T follicular helper cell (primary cell): ENCODE data around the gene C3orf70.

Experiments
- DNase-seq: peaks from one replicate; pipeline ENCODE4 v3.0.0-alpha.2; 2020; ENCODE audit warnings: low read depth
- total RNA-seq, 2 experiments: gene quantifications; one replicate each; lab custom pipeline; 2026; lab: John Stamatoyannopoulos, UW

C3orf70 gene, protein sequence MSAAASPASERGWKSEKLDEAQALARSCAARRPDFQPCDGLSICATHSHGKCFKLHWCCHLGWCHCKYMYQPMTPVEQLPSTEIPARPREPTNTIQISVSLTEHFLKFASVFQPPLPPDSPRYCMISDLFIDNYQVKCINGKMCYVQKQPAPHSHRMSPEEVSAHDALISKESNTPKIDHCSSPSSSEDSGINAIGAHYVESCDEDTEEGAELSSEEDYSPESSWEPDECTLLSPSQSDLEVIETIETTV
- 0 reads per million in 2 experiments for total RNA-seq

DNA sequence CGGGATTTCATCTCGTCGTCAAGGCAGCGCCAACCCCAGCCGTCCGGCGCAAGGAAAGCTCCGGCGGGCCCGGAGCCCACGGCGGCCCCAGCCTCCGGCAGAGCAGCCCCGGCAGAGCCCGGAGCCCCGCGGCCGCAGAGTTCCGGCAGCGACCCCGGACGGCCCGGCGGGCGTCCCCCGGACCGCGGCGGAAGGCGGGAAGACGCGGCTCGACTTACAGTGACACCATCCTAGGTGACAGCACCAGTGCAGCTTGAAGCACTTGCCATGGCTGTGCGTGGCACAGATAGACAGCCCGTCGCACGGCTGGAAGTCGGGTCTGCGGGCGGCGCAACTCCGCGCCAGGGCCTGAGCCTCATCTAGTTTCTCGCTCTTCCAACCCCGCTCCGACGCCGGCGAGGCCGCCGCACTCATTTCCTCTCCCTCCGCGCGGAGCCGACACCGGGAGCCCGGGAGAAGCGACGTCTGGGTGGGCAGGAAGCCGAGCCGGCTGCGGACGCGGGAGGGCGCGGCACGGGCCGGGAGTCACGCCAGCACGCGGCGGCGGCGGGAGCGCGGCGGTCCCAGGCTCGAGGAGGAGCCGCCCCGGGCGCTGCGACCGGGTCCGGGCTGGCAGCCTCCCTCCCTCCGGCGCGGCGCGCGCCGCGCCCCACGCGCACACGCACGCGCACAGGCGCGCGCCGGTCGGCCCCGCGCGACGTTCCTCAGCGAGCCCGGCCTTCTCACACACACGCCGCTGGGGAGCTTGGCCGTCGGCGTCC lies at the start of gene C3orf70:
Gene C3orf70, minus strand, starts transcription at position 651 of the 761 bp plus-strand sequence. Its CDS starts 237 bp downstream, at position 414.
- no peak for DNase-seq

DNA sequence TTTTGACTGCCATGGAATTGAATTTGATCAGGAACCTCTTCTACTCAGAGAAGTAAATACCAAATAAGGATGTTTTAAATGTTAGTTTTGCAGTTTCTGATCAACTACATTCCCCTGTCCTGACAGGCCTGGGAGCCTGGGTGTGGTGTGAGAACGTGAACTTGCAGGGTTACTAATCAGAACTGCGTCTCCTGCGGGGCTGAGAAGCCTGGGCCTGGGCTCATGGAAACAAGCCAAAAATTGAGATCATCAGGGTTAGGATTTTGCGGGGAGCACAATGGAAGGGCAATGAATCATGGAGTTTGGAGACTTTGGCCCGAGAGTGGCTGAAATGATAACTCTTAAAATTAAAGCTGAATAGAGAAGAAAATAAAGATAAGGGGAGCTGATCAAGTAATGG lies 47.8 kb upstream of the C3orf70 start:
- DNase-seq: no peak

DNA sequence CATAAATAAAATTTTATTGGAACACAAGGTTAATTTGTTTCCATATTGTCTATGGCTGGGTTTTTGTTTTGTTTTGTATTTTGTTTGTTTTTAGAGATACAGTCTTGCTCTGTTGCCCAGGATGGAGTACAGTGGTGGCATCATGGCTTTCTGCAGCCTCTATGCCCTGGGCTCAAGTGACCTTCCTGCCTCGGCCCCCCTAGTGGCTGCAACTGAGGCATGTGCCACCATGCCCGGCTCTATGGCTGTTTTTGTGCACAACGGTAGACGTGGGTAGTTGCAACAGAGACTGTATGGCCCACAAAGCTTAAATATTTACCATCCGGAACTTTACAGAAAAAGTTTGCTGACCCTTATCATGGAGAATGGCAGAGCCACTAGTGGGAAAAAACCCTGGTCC lies 46.8 kb upstream of the C3orf70 start:
- DNase-seq: no peak

DNA sequence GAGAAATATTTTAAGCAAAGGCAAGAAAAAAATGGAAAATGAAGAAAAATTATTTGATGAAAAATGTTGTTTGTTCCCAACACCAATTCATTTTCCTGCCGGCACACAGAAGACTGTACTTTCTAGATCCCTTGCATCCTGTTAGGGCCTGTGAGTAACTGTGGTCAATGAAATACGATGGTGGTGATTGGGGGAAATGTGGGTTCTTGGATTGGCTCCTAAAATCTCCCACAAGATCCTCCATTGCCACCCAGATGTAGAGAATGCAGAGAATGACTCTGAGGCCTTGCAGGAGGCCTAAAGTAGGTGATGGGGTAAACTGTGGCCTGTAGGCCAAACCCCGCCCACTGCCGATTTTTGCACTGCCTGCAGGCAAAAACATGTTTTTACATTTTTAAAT lies 46.3 kb upstream of the C3orf70 start:
- DNase-seq: no peak

DNA sequence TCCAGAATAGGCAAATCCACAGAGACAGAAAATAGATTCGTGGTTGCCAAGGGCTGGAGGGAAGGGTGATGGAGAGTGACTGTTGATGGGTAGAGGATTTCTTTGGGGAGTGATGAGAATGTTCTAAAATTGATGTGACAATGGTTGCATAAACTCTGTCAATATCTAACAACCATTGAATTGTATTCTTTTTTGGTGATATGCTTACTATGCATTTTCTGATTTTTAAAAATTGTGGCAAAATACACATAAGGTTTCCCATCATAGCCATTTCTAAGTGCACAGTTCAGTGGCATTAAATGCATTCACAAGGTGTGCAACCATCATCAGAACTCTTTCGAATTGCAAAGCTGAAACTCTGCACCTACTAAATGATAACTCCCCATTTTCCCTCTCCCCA lies 44.2 kb upstream of the C3orf70 start:
- DNase-seq: no peak

DNA sequence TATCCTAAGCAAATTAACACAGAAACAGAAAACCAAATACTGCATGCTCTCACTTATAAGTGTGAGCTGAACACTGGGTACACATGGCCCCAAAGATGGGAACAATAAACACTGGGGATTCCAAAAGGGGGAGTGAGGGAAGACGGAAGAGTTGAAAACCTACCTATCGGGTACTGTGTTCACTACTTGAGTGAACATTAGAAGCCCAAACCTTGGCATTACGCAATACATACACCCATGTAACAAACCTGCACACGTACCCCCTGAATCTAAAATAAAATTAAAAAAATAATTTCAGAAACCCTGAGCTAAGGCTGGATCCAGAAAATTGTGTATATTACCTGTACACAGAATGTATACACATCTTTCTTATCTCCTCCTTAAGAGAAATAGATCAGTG lies 42.8 kb upstream of the C3orf70 start:
- no peak for DNase-seq

DNA sequence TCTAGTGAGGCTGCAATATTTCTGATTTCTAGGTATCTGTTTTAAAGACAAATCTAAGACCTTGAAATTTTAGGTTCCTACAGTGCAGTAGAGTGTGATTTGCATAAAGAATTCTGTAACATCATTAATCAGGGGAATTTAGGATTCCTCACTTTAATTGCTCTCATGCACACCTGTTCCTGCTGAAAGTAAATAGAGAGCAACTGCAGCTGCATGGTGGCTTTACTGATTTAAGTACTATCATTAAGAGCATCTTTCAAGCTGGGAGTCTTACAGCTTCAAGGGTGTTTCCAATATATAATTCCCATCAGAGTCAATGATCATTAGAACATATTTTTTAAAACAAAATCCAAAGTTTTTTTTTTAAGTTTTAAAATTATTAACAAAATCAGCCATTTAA lies 36.0 kb upstream of the C3orf70 start:
- no peak for DNase-seq

DNA sequence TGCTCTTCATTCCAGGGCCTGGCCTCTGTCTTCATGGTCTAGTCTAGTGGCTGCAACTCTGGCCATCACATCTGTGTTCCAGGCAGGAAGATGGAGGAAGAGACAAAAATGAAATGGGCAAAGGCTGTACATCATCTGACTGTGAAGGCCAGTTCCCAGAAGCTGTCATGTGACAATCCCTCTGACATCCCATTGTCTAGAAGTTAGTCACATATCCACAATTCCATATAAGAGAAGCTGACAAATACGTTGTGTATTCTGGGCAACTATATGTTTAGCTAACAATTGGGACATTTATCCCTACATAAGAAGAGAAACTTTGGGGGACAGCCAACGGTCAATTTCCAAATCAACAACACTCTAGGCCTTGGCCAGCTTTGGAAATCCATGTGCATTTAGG lies 34.5 kb upstream of the C3orf70 start:
- no peak for DNase-seq

DNA sequence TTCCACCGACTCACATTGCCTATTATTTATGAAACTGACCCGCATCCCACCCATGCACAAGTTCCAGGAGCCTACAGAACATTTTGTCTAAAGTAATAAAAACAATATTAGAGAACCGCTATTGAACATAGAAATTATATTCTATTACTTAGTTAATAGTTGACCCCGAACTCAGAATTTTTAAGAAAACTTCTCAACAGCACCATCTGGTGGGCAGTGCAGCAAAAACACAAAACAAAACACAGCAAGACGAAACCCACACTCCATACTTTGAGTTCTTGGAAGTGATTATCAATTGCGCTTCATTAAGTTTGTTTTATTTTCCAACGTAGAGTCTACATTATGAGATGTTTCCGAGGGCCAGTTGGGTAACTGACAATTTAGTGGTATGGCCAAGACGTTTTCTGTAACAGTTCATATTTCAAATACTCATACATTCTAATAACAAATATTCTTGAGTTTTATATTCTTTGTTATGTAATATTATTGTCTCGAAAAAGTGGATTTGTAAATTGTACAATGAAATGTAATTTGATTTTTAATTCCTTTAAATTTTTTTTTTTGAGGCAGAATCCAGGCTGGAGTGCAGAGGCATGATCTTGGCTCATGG lies 24.0 kb upstream of the C3orf70 start:
- DNase-seq: no peak

DNA sequence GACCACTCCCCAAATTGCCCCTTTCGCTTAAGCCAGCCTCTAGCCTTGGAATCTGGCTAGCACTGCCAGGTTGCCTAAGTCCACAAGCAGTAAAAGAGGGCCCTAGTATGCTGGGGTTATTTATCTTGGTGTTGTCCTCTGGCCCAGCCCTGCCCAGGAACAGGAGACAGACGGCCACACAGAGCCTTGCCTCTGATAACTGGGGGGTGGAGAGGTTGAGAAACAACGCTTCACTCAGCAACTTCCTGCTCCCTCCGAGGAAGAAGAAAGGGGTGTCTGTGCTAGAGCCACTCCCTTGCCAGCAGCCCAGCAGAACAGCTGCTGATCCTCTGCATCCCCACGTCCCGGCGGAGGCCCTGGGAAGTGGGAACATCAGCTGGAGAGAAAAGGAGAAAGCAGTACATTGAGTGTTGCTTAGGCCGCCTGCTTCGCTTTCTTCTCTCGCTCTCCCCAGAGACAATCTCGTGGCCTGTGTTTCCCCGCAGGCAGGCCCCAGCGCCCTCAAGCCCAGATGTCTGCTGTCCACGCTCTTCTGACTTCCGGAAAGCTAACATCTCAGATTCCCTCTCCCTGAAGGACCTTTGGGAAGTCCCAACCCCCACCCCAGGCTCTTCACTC lies 22.6 kb upstream of the C3orf70 start:
- no peak for DNase-seq

DNA sequence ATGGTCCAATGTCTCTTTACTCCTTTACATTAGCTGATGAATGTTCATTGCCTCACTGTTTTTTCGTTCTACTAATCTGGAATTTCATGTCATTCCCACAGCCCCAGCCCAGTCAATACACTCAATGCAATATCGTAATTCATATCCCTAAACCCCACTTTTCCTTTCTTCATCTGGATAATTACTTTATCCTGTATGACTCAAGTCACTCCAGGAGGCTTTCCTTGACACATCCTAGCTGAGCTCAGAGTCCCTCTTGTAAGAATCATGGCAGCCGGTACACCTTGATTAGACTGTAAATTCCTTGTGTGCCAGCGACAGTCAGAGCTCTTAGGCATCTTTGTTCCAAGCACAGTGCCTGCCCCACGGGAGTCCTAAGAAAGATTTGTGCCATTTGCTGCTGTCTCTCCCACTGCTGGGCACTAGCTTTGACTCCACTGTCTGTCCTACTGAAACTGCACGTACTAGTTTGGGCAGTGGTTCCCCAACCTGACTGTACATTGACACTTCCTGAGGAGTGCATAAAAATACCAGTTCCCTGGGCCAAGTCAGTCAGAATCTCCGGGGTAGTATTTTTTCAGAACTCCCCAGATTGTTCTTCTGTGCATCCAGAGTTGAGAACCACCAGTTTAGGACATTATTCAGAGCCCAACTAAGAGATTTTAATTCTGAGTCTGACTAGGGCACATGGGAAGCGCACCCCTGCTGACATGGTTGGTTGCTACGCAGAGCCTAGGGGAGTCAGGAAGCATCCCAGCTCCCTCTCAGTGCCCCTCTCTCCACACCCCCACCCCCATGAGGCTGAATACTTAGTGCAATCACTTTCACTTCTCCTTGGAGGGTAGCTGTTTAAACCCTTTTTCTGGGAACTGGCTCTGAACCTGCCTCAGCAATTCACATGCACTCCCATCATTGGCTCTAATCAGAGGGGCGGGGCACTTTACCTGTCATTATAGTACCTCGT lies 19.5 kb upstream of the C3orf70 start:
- no peak for DNase-seq

DNA sequence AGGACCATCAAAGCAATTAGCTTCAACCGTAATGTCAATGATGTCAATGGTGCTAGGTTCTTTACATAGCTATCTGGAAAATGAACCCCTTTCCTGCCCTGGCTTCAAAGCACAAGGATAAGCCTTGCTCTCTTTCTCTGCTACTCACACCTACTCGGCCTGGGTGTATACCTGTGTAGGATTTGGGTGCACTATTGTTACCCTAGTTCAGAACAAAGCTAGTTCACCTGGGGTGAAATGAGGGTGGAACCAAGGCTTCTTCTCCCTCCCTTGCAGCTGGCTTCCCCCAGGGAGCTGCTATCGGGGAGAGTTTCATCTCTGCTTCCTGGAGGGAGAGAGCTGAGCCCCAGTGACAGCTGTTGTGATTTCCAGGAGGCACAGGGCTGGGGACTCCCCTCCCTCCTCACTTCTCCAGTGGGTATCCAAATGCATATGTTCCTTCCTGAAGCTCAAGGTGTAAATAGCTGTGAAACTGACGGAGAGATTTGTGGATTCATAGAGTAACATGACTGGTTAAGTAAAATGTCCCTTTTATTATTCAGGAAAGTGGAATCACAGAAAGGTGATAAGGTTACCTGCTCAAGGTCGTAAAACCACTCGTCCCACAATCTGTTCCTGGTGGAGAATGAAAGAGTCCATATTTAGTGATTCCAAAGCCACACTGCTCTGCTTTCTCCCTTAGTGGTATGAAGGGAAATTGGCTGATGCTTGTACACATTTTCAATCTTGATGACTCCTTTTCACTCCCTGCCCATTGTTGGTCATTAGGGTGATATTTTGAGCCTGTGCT lies 11.8 kb upstream of the C3orf70 start:
- DNase-seq: no peak

DNA sequence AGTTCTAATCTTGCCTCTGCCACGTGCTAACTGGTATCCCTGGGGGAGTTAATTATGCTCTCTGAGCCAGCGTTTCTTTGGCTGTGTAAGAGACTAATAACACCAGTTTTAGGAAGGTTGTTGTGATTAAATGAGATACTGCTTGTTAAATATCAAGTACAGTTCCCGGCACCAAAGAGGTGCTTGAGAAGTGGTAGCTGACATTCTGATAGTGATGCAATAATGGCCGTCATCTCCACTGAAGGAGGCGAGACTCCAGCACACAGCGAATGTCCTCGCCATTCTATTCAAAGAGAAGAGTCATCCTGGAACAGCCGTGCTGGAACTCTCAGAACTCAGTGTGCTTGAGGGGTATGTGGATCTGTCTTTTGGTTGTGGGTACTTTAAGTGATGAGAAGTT lies 9.8 kb upstream of the C3orf70 start:
- no peak for DNase-seq

DNA sequence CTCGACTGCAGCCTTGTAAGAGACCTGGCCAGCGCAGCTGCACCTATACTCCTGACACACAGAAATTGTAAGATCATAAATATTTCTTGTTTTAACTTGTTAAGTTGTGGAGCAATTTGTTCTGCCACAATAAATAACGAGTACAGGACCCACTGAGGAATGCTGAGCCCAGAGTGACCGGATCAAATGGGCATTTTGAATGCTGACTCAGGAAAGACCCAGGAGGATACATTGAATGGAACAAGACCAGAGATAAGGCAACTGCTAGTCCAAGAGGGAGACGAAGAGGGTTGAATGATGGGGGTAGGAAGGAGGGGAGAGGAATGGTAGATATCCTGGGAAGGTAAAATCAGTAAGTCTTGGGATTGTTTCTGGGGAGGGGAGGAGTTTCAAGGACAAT lies 8.9 kb upstream of the C3orf70 start:
- DNase-seq: no peak

DNA sequence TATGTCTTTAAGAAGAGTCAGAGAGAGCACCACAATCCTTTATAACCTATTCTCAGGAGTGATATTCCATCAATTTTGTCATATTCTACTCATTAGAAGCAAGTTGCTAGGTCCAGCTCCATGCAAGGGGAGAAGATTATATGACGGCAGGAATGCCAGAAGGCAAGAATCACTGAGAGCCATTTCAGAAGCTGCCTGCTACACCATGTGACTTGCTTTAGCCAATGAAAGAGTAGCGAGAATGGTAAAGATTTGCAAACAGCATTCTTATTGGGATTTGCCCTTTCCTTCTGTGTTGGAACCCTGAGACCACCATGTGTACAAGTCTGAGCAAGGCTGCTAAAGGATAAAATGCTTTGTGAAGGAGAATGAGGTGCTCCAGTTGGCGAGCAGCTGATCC lies 4.5 kb upstream of the C3orf70 start:
- DNase-seq: no peak

DNA sequence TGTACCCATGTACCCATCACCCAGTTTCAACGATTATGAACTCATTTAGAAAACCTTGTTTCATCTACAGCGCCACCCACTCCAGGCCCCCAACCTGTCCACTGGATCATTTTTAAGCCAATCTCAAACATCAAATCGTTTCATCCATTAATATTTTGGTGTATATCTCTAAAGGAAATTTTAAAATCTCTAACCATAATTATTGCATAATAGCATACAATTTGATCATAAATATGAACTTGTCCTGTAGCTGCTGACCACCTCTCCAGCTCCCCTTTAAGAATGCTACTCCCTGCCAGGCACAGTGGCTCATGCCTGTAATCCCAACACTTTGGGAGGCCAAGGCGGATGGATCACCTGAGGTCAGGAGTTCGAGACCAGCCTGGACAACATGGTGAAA lies 2.8 kb upstream of the C3orf70 start:
- DNase-seq: no peak

DNA sequence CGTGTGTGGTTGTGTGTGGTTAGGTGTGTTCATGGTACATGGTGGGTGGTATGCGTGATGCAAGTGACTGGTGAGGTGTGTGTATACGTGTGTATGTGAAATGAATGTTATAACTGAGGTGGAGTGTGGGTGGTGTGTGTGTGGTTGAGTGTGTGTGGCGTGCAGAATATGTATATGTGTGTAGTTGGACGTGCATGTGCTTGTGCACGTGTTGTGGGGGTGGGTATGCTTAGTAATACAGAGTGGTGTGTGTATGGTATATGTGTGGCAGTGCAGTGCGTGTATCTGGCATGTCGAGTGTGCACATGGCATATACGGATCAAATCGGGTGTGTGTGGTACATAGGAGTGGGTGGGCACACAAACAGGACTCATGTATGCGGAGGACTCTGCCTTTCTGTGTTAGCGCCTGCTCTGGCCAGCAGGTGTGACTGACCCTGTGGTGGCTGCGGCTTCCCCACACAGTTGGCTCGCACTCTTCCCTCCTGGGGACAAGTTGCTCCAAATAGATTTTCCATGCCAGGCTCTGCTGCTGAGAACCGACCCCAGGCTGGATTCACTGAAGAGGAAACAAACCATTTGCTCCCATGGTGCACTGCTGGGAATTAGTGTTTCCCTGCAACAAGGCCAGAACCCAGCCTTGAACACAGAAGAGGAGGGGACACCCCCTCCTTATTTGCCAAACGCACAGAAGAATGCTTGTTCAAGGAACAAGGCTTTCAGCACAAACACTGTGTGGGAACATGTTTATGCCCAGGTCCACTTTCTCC lies 1.2 kb upstream of the C3orf70 start:
- DNase-seq: no peak

DNA sequence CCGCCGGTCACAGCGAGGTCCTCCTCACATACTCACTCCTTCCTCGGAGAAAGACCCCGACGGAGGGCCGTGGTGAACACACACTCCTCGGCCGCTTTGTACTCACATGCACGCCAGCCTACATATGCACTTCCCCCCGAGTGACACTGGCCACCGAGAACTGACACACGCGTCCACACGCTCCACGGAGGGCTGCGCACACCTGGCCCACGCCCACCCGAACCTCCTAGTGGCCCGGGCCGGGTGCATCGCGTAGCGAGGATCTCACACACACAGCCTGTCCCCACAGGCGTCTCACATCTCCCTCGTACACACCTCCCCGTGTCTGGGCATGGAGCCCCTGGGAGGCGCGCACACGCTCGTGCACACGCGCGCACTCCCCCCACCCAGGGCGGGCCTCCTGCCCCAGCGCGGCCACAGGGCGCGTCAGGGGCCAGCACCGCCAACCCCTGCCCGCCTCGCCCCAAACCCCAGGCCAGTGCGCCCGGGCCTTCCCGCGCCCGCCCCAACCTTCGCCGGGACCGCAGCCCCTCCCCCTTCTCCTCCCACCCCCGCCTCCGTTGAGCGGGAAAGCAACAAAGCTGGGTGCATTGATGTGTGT lies 411 bp upstream of the C3orf70 start:
- no peak for DNase-seq

DNA sequence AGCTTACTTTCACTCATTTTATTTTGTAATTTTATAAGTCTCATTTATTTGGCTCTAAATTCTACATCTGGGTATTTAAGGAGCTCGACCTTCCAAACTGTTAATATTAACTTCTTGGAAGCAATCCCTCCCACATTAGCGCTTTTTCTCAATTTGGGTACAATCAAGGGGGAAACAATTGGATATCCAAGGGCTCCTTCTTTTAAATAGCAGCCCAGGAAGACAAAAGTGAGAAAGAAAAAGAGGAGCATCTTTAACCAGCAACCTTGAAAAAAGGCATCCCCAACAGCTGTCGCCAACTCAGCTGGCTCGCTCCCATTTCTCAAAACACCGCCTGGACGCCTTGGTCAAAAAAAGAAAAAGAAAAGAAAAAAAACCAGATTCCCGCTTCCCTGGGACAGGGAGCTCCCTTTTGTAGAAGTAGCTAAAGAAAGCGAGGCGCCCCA lies 873 bp downstream of the C3orf70 start:
- DNase-seq: no peak
